T-helper 1 cell treated with Interleukin-12 subunit alpha and Interleukin-12 subunit beta and Interleukin-4 antibody, amounts not matched to agents 30 ng/mL and 1 ng/mL, for 36 hours (primary cell): Measurements from ENCODE around the gene VIPR2. TPM values are rescaled to one million over a fixed set of nuclear protein-coding genes. Genes with fewer than 3 reads are reported as not detected.
"Not testable (repeated sequence)": the region's sequence is repeated elsewhere in the genome, so short reads cannot be mapped to it uniquely, and the experiment has no call there.

Experiments
- intact Hi-C: fragments of 100-400 bp; cut with micrococcal nuclease; formaldehyde crosslinking; loops from one replicate; pipeline ENCODE4 v1.15.1; 2024
- total RNA-seq: library from RNA; stranded (reverse); gene quantifications from 2 replicates; pipeline ENCODE4 v1.2.3, GENCODE V29; 2022

VIPR2 gene
- total RNA-seq, 1 donor from 2014 or later = 0.56 TPM

- intact Hi-C loops = loop anchor here (10.0 kb wide), 1 partner anchor 446 kb away; no protein-coding TSS in a partner anchor
Observed at GRCh38 chr7:159140170-159140910, 4.3 kb downstream of the VIPR2 start.

- intact Hi-C loops = loop anchor here (10.0 kb wide), 1 partner anchor 445 kb away; no protein-coding TSS in a partner anchor
Observed at GRCh38 chr7:159139639-159140038, 5.0 kb downstream of the VIPR2 start.

DNA sequence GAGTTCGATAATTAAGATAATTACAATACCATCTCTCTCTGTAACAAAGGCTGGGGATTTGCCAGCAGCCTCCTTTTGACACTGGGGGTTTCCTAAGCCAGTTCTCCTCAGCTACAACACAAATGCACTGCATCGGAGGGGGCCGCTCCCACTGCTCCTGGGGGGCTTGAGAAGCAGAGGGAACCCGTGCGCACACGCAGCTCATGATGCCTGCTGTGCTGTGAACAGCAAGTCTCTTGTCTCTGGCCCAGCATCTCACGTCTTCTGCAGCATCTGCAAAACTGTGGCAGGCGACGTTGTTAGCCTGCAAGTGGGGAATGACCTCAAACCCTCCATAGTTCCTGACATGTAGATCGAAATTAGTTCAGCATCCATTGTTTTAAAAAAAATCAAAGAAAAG is 5.5 kb downstream of the VIPR2 start:
- intact Hi-C loops = no loop called here

GRCh38 chr7:159138508-159138907 is 6.2 kb downstream of the VIPR2 start:
- intact Hi-C loops = no loop called here

DNA sequence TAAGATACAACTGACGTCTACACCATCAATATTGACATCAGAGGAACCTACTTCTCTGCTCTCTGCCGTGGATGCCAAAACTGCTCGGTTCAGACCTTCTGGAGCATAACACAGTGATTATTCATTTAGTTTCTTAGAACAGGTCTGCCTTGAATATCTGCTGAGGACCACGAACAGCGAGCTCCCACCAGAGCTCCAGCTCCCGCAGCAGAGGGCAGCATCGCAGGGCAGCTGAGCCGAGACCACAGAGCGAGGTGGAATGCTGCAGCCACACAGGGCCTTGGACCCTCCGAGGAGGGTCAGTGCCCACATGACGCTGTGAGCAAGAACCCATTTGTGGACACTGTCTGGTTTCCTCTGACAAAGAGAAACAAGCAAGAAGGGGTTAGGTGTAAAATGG is 6.8 kb downstream of the VIPR2 start:
- intact Hi-C loops = no loop called here

GRCh38 chr7:159136846-159137245 is 7.8 kb downstream of the VIPR2 start:
- intact Hi-C loops = no loop called here

GRCh38 chr7:159136442-159136841 is 8.2 kb downstream of the VIPR2 start:
- intact Hi-C loops = no loop called here

DNA sequence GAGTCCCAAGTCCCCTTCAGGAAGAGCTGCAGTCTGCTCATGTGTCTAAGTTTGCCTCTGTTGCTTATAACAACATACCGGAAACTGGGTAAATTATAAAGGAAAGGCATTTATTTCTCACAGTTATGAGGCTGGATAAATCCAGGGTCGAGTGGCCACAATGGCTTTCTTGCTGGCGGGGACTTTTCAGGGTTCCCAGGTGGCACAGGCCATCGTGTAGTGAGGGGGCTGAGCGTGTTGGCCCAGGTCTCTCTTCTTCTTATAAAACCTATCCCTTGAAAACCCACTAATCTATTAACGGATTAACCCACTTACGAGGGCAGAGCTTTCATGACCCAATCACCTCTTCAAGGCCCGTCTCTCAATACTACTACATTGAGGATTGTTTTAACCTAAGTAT is 8.7 kb downstream of the VIPR2 start:
- intact Hi-C loops = no loop called here

- intact Hi-C loops = not testable (repeated sequence)
Observed at GRCh38 chr7:159132670-159133443, 11.8 kb downstream of the VIPR2 start.

GRCh38 chr7:159130820-159131219 is 13.8 kb downstream of the VIPR2 start:
- intact Hi-C loops = no loop called here

- intact Hi-C loops = no loop called here
Observed at GRCh38 chr7:159130199-159130775, 14.4 kb downstream of the VIPR2 start.

DNA sequence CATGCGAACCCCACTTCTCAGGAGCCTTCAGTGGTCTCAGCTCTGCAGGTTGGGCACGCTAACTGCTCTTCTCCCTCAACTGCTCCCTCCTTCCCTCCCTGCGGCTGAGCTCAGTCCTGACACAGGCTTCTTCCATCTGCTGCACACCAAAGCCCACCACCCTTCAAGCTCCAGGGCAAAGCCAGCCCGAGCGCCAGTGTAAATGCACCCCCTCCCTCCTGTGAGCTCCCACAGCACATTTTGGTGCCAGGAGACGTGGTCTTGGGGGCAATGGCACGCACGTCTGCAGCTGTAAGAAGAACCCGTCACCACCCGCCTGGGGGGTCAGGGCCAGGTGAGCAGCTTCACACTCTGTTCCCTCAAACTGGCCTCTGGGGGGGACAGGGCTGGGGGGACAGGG is 15.9 kb downstream of the VIPR2 start:
- intact Hi-C loops = no loop called here

DNA sequence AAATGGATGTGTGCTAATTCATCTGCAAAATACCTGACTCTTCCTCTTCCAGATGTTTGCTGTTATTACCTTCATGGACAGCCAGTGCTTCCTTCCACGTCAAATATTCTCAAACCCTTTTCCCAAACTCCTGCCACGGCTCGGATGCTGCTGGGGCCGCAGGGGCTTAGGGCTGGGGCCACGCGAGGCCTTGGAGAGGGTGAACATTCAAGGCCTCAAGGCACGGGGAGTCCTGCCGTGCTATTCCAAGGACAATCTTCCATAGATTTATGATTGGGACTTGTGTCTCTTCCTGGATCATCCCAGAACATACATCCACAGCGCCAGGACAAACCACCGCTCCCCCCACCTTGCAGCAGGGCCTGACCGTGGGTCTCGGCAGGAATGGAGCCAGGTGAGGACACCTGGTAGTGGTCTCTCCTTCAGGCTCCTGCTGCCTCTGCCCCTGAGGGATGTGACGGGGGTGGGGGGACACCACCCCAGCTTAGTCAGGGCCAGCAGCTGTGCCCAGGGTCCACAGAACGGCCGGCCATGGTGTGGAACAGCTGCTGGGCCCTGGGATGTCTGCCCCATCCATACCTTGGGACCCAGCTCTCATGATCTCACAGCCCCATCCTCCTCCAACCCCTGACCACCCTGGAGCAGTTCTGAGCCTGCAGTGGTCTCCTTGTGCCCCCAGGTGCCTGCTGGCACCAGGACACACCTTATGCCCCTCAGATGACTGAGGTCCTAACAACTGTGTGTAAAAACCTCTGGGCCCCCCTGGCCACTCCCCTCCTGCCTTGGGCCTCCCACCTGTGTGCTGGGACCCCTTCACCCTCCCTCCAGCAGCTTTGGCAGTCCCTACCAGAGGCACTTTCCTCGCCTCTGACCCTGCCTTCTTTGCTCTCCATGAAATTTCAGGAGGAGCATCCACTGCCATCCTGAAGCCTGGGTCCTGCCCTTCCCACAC is 16.7 kb downstream of the VIPR2 start:
- intact Hi-C loops = no loop called here

- intact Hi-C loops = no loop called here
Observed at GRCh38 chr7:159126311-159127260, 18.1 kb downstream of the VIPR2 start.

DNA sequence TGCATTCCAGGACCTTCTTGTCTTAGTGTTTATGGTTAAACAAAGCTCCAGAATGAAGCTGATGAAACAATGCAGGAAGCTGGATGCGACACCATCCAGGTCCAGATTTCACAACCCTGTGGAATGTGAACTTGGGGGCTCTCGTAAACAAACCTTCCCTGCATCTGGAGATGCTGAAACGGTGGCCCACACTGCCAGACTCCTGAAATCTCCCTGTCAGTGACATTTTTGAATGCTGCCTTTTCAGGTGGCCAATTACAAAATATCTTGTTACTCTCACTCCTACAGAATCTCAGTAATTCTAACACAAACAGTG is 18.8 kb downstream of the VIPR2 start:
- intact Hi-C loops = no loop called here

- intact Hi-C loops = no loop called here
Observed at GRCh38 chr7:159125104-159125954, 19.3 kb downstream of the VIPR2 start.

GRCh38 chr7:159123793-159124192 is 20.9 kb downstream of the VIPR2 start:
- intact Hi-C loops = not testable (repeated sequence)

DNA sequence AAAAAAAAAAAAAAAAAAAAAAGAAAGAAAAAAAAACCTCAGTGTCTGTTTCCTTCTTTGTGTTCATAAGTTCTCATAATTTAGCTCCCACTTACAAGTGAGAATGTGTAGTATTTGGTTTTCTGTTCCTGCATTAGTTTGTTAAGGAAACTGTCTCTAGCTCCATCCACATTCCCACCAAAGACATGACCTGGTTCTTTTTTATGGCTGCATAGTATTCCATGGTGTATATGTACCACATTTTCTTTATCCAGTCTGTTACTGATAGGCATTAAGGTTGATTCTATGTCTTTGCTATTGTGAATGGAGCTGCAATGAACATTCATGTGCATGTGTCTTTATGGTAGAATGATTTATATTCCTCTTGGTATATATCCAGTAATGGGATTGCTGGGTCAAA is 21.4 kb downstream of the VIPR2 start:
- intact Hi-C loops = not testable (repeated sequence)

DNA sequence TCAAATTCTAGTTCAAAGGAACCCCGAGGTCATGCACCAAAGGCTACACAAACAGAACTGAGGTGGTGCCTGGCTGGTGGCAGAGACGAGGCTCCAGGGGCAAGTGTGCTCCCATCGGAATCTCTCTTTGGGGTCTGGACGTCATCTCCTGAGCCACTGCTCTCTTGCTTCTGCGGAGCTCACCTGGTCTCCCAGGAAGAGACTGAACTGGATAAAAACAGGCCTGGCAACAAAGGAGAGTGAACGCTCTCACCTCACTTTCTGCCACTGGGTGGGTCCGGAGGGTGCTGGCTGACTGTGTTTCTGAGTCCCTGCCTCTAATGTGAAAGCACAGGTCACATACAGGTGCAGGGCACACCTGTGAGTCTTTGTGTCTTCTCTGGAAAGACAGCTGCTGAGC is 22.4 kb downstream of the VIPR2 start:
- intact Hi-C loops = no loop called here
